ENCODE data around the gene TM2D3.

The TM2D3 gene

DNA sequence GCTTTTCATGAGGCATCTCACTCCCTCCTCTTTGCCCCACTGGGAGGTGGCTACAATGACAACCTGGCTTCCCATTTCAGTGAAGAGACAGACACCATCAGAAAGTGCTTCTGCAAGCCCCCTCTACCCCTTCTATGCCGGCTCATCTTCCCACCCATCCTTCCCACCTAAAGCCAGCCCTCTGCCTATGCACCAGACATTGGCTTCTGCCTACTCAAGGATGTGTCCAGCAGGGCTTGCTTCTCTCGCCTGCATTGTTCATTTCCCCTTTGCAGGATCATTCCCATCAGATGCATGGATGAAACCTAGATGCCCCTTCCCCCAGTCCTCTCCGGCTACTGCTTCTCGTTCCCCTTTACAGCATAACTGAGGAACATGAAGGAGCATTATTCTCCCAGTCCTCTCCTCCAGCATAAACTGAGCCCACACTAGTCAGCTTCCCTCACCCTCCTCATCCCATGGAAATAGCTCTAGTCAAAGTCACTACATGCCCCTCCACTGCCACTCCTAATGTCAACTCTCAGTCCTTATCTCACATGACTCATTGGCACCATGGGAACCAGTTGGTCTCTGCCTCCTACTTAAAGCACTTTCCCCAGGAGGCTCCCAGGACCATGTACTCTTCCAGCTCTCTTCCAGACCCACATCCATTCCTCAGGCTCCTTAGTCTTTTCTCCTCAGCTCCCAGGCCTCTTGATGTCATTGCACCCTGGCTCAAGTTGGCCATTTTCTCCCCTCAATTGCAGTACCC is 47.9 kb downstream of the TM2D3 start:
- DNase-seq (ENCODE audit: low spot score), result peak; percentile 73

DNA sequence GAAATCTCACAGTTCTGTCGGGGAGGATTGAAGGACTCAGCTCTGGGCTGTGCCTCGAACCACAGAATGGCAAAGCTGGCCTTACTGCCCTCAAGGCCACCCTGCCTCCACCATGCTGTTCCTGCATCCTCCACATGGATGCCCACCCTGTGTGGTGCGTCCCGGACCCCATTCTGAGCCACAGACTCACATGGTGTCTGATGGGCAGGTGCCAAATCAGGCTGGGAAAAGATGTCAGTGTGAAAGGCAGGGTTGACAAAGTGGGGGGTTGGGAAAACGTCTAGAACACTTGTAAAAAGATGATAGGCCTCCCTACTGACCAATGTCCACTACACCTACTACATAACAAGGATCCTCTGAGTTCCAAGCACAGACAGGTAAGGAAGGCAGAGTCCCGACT is 49.4 kb downstream of the TM2D3 start:
- no peak for DNase-seq (ENCODE audit: low spot score)

DNA sequence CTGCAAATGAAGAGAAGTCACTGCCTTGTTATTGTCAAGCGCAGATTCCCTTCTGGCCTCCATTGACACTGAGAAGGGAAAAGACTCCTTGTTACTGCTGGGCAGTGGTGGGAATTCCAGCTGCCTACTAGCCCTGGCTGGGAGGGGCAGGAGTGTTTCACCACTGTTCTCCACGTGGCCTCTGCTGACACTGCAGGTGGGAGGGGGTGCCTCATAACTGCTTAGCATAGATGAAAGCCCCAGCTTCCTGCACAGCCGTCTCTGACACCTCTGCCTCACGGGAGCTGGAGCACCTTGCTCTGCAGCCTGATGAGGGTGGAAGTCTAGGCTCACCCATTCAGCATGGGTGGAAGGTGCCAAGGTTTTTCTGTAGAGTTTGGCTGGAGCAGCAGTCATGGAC is 52.1 kb downstream of the TM2D3 start:
- no peak for DNase-seq (ENCODE audit: low spot score)

DNA sequence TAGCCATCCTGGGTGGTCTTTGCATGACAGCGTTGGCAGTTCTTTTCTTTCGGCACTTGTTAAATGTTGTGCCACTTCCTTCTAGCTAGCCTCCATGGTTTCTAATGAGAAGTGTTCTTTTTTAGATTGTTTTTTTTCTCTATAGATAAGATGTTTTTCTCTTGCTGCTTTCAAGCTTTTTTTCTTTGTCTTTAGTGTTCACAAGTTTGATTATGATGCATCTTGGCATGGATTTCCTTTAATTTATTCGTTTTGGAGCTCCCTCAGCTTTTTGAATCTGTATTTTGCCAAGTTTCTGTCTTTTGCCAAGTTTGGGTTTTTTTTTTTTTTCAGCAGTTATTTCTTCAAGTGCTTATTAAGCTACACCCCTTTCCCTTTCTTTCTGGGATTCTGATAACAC is 53.1 kb downstream of the TM2D3 start:
- no peak for DNase-seq (ENCODE audit: low spot score)

DNA sequence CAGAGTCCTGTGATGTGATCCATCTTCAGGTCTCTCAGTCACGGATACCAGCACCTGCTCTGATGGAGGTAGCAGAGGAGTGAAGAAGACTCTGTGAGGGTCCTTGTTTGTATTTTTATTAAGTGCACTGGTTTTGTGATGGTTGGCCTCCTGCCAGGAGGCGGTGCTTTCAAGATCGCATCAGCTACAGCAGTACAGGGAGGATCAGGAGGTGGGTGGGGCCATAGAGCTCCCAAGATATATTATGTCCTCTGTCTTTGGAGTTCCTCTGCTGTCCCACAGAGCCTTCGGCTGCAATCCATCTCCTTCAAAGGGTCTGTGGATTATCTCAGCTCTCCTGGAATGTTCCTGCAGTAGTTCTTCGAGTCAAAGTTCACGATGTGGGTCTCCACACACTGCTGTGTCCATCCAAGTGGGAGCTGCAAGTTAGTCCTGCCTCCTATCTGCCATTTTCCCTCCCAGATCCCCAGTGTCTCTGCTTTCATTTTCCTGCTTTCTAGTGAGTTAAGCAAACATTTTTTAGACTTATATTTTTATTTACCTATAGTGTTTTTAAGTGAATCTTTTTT is 54.7 kb downstream of the TM2D3 start:
- no peak for DNase-seq (ENCODE audit: low spot score)

DNA sequence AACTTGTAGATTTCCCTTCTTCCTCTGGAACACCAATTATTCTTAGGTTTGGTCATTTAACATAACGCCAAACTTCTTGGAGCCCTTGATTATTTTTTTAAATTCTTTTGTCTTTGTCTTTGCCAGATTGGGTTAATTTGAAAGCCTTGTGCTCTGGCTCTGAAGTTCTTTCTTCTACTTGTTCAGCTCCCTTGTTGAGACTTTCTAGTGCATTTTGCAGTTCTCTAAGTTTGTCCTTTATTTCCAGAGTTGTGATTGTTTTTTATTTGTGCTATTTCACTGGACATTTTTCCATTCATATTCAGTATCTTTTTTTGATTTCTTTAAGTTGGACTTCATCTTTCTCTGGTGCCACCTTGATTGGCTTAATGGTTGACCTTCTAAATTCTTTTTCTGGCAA is 55.5 kb downstream of the TM2D3 start:
- DNase-seq (ENCODE audit: low spot score), result no peak

All from LoVo (cell line).